Choroid plexus epithelial cell (primary cell): Measurements from ENCODE around the gene ANKRD18B.
A peak's percentile ranks its signal among the peaks of the same experiment; 100 is the strongest.
"Not testable (repeated sequence)": the region's sequence is repeated elsewhere in the genome, so short reads cannot be mapped to it uniquely, and the experiment has no call there.

Experiments
- DNase-seq: peaks from one replicate; pipeline ENCODE4 v3.0.0-alpha.2; 2010; ENCODE audit warnings: low read depth
- H3K4me3 ChIP-seq: 2 replicates; pipeline ENCODE4 v1.5.1; 2011; ENCODE audit warnings: low read depth, mild to moderate bottlenecking, control low read depth, low read length, moderate library complexity
- TF ChIP-seq, protein P1 (sequence below): conservative IDR thresholded peaks from 2 replicates; pipeline ENCODE4 v1.5.1; 2011; ENCODE audit warnings: low read depth, mild to moderate bottlenecking, control low read depth, inconsistent platforms, low read length, moderate library complexity

ANKRD18B gene

DNA sequence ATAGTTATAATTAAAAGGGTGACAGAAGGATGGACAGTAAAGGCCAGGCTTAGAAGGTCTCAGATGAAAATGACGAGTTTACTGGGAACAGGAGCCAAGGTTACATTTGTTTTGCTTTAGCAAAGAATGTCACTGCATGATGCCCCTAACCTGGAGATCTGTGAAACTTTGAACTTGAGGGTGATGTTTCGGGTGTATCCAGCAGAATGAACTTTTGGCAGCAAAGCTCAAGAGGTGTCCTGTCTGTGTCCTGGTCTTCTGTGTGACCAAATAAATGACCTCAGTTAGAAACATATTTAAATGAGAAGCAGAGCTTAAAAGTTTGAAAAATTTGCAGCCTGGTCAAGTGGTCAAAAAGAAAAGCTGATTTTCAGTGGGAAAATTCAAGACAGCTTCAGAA, 64.8 kb downstream of the ANKRD18B start:
- not testable (repeated sequence) for DNase-seq

GRCh38 chr9:33590857-33591256, 66.8 kb downstream of the ANKRD18B start:
- H3K4me3 ChIP-seq, DNase-seq: not testable (repeated sequence)

More for the DNA sequence above, 64.8 kb downstream of the ANKRD18B start:
- H3K4me3 ChIP-seq, result not testable (repeated sequence)

DNA sequence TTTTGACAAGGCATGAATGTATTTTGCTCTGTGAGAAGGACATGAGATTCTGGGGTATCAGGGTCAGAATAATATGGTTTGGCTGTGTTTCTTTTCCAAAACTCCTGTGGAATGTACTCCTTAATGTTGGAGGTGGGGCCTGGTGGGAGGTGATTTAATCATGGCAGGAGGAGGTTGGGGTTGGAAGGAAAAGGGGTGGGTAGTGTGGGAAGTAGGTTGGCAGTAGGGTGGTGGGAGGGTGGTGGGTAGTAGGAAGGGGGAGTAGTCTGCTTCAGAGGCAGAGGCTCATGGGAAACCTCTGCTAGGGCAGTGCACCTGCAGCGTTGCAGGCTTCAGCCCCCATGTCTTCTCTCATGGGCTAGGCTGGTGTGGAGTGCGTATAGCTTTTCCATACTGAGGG, 72.9 kb downstream of the ANKRD18B start:
- H3K4me3 ChIP-seq, DNase-seq: not testable (repeated sequence)

- DNase-seq, H3K4me3 ChIP-seq: not testable (repeated sequence)
Observed at GRCh38 chr9:33597386-33597785, 73.3 kb downstream of the ANKRD18B start.

DNA sequence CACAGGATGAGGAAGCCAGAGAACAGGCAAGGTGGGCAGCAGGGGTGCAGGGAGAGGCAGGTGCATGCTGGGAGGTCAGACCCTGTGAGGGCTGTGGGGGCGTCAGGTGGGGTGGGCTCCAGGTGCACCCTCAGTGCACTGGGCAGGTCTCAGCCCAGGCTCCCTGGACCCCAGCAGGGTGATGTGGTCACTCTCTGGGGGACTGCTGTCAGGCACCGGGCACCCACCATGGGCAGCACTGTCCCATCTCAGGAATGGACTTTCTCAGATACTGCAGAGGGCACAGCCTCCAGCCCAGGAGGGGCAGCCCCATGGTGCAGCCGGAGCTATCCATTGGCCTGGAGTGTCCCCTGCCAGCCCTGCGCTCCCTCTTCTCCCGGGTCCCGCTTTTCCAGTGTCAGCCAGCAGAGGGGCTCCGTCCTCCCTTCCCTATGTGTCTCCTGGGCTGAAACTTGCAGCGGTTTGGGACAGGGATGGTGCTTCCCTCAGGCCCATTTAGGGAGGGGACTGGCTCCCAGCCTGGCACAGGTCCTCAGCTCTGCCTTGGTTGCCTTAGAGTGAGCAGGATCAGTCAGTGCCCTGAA, 74.8 kb downstream of the ANKRD18B start:
- DNase-seq, H3K4me3 ChIP-seq: not testable (repeated sequence)
- TF ChIP-seq, protein P1, sequence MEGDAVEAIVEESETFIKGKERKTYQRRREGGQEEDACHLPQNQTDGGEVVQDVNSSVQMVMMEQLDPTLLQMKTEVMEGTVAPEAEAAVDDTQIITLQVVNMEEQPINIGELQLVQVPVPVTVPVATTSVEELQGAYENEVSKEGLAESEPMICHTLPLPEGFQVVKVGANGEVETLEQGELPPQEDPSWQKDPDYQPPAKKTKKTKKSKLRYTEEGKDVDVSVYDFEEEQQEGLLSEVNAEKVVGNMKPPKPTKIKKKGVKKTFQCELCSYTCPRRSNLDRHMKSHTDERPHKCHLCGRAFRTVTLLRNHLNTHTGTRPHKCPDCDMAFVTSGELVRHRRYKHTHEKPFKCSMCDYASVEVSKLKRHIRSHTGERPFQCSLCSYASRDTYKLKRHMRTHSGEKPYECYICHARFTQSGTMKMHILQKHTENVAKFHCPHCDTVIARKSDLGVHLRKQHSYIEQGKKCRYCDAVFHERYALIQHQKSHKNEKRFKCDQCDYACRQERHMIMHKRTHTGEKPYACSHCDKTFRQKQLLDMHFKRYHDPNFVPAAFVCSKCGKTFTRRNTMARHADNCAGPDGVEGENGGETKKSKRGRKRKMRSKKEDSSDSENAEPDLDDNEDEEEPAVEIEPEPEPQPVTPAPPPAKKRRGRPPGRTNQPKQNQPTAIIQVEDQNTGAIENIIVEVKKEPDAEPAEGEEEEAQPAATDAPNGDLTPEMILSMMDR, result peak; percentile 13

- H3K4me3 ChIP-seq, DNase-seq: not testable (repeated sequence)
Observed at GRCh38 chr9:33600911-33601310, 76.9 kb downstream of the ANKRD18B start.

- TF ChIP-seq, protein P1, result peak; percentile 65
- H3K4me3 ChIP-seq, result not testable (repeated sequence)
- DNase-seq, result peak; percentile 51
Observed at GRCh38 chr9:33604249-33604648, 80.2 kb downstream of the ANKRD18B start.

GRCh38 chr9:33604936-33605335, 80.9 kb downstream of the ANKRD18B start:
- DNase-seq, H3K4me3 ChIP-seq: not testable (repeated sequence)

DNA sequence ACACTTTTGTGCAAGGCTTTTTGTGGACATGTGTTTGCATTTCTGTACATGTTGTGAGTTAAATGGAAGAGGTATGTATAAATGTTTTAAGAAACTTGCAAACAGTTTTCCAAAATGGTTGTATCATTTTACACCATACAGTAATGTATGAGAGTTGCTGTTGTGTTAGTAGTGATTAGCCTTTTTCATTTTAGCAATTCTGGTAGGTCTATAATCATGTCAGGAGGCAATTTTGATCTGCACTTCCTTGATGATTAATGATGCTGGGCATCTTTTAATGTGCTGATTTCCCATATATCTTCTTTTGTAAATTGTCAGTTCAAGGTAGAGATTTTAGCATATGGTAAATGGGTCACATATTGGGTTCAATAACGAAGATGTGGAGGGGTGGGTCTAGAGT, 87.3 kb downstream of the ANKRD18B start:
- DNase-seq, result no peak

GRCh38 chr9:33612410-33612809, 88.4 kb downstream of the ANKRD18B start:
- not testable (repeated sequence) for DNase-seq, H3K4me3 ChIP-seq

More for the DNA sequence above, 87.3 kb downstream of the ANKRD18B start:
- H3K4me3 ChIP-seq, result no peak overlapping the region
- TF ChIP-seq, protein P1, result no peak

GRCh38 chr9:33614001-33614687, 90.1 kb downstream of the ANKRD18B start:
- DNase-seq, result no peak
- TF ChIP-seq, protein P1, result no peak
- no peak overlapping the region for H3K4me3 ChIP-seq

DNA sequence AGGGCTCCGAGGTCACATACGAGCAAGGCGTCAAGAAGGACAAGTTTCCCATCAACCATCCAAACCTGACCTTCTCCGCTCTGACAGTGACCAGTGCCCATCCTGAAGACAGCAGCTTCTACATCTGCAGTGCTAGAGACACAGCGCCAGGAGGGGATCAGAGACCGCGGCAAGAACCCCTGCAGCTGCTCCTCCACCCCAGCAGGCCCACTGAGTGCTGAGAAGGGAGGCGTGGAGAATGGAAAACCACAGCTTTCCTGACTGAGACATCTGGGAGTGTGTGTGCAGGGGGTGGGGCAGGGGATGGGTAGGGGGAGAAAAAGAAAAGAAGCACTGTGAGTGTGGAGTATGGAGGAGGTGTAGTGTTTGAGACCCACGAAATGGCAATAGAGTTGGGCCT, 94.3 kb downstream of the ANKRD18B start:
- not testable (repeated sequence) for DNase-seq

More for the DNA sequence above, 94.3 kb downstream of the ANKRD18B start:
- H3K4me3 ChIP-seq, result not testable (repeated sequence)
